H9 (cell line): Measurements from ENCODE around the gene ACOXL. TPM values are rescaled to one million over a fixed set of nuclear protein-coding genes. Genes with fewer than 3 reads are reported as not detected.

Experiments
- DNase-seq: peaks from one replicate; pipeline ENCODE4 v3.0.0-alpha.2; 2017
- H2AFZ ChIP-seq: one replicate; pipeline ENCODE4 v1.6.1; 2013; ENCODE audit warnings: mild to moderate bottlenecking, low read length, control low read depth, moderate library complexity
- H2AK5ac ChIP-seq: 2 replicates; pipeline ENCODE4 v1.6.1; 2013; ENCODE audit warnings: low read length, control low read depth, mixed read lengths; ENCODE audit not compliant: insufficient read length
- H2BK120ac ChIP-seq: one replicate; pipeline ENCODE4 v1.6.1; 2013; ENCODE audit warnings: low read depth, mild to moderate bottlenecking, low read length, control low read depth, inconsistent platforms; ENCODE audit not compliant: poor library complexity, severe bottlenecking
- H2BK12ac ChIP-seq: 2 replicates; pipeline ENCODE4 v1.6.1; 2013; ENCODE audit warnings: low read length, control low read depth, mixed read lengths, low read depth; ENCODE audit not compliant: insufficient read length
- H2BK15ac ChIP-seq: 2 replicates; pipeline ENCODE4 v1.6.1; 2013; ENCODE audit warnings: low read depth, low read length, control low read depth
- H2BK20ac ChIP-seq: one replicate; pipeline ENCODE4 v1.6.1; 2013; ENCODE audit warnings: low read depth, mild to moderate bottlenecking, low read length, control low read depth, inconsistent platforms; ENCODE audit not compliant: poor library complexity, severe bottlenecking
- H2BK5ac ChIP-seq: 2 replicates; pipeline ENCODE4 v1.6.1; 2013; ENCODE audit warnings: low read length, control low read depth, mixed read lengths; ENCODE audit not compliant: insufficient read length
- H3K14ac ChIP-seq: 2 replicates; pipeline ENCODE4 v1.6.1; 2013; ENCODE audit warnings: low read length, control low read depth; ENCODE audit not compliant: insufficient read depth
- H3K18ac ChIP-seq: 2 replicates; pipeline ENCODE4 v1.6.1; 2013; ENCODE audit warnings: low read depth, mild to moderate bottlenecking, mixed read lengths, low read length, control low read depth; ENCODE audit not compliant: insufficient read length
- H3K23ac ChIP-seq: 2 replicates; pipeline ENCODE4 v1.6.1; 2013; ENCODE audit warnings: low read length, control low read depth, mixed read lengths, low read depth; ENCODE audit not compliant: insufficient read length
- H3K23me2 ChIP-seq: 2 replicates; pipeline ENCODE4 v1.6.1; 2013; ENCODE audit warnings: low read depth, mild to moderate bottlenecking, mixed read lengths, low read length, control low read depth; ENCODE audit not compliant: insufficient read length, poor library complexity, severe bottlenecking
- H3K27ac ChIP-seq: 2 replicates; pipeline ENCODE4 v1.5.1; 2013; ENCODE audit warnings: low read length, control low read depth, mixed read lengths, low read depth; ENCODE audit not compliant: insufficient read length
- H3K27me3 ChIP-seq: 2 replicates; pipeline ENCODE4 v1.6.1; 2013; ENCODE audit warnings: low read length, control low read depth, inconsistent platforms; ENCODE audit not compliant: insufficient read depth
- H3K4ac ChIP-seq: 2 replicates; pipeline ENCODE4 v1.6.1; 2013; ENCODE audit warnings: low read depth, mild to moderate bottlenecking, control low read depth, inconsistent platforms, low read length, moderate library complexity
- H3K4me1 ChIP-seq: 2 replicates; pipeline ENCODE4 v1.6.1; 2013; ENCODE audit warnings: low read length, control low read depth, inconsistent platforms; ENCODE audit not compliant: insufficient read depth
- H3K4me2 ChIP-seq: 2 replicates; pipeline ENCODE4 v1.6.1; 2013; ENCODE audit warnings: low read length, control low read depth, mixed read lengths; ENCODE audit not compliant: insufficient read length, insufficient read depth
- H3K56ac ChIP-seq: 2 replicates; pipeline ENCODE4 v1.6.1; 2013; ENCODE audit warnings: low read depth, mild to moderate bottlenecking, mixed read lengths, low read length, control low read depth; ENCODE audit not compliant: insufficient read length
- H3K79me1 ChIP-seq: 2 replicates; pipeline ENCODE4 v1.6.1; 2013; ENCODE audit warnings: low read depth, mild to moderate bottlenecking, moderate library complexity, low read length, control low read depth, inconsistent platforms; ENCODE audit not compliant: insufficient read depth, poor library complexity, severe bottlenecking
- H3K79me2 ChIP-seq: 2 replicates; pipeline ENCODE4 v1.6.1; 2013; ENCODE audit warnings: low read length, control low read depth, inconsistent platforms; ENCODE audit not compliant: insufficient read depth
- H3K9ac ChIP-seq: 2 replicates; pipeline ENCODE4 v1.6.1; 2013; ENCODE audit warnings: low read length, control low read depth, mixed read lengths; ENCODE audit not compliant: insufficient read length; ENCODE audit errors: extremely low read depth
- H3K9me3 ChIP-seq: one replicate; pipeline ENCODE4 v1.6.1; 2013; ENCODE audit warnings: low read depth, low read length, inconsistent platforms; ENCODE audit not compliant: control insufficient read depth
- H3T11ph ChIP-seq: one replicate; pipeline ENCODE4 v1.6.1; 2013; ENCODE audit warnings: mild to moderate bottlenecking, low read length, control low read depth, inconsistent platforms
- H4K20me1 ChIP-seq: one replicate; pipeline ENCODE4 v1.6.1; 2013; ENCODE audit not compliant: control insufficient read depth, insufficient read length, insufficient read depth
- H4K5ac ChIP-seq: 2 replicates; pipeline ENCODE4 v1.6.1; 2013; ENCODE audit warnings: low read depth, mild to moderate bottlenecking, mixed read lengths, low read length, control low read depth; ENCODE audit not compliant: insufficient read length
- H4K8ac ChIP-seq: replicated peaks from 2 replicates; pipeline ENCODE4 v1.6.1; 2013; ENCODE audit warnings: low read length, control low read depth, mixed read lengths, low read depth; ENCODE audit not compliant: insufficient read length
- H4K91ac ChIP-seq: 2 replicates; pipeline ENCODE4 v1.6.1; 2013; ENCODE audit warnings: low read depth, mild to moderate bottlenecking, moderate library complexity, mixed read lengths, low read length, control low read depth; ENCODE audit not compliant: insufficient read length
- H3K27ac Mint-ChIP-seq, 3 experiments: 2 replicates in 2 of 3; 3 replicates in 1 of 3; pipeline ENCODE4 v1.8.0; 2020 to 2021; ENCODE audit warnings: mixed read lengths in 3 of 3, mild to moderate bottlenecking in 1 of 3, moderate library complexity in 1 of 3
- H3K27me3 Mint-ChIP-seq: 2 replicates; pipeline ENCODE4 v1.8.0; 2021; ENCODE audit warnings: low read depth, mild to moderate bottlenecking, moderate library complexity, mixed read lengths
- H3K36me3 Mint-ChIP-seq, 3 experiments: 2 replicates in 2 of 3; 3 replicates in 1 of 3; pipeline ENCODE4 v1.8.0; 2020 to 2021; ENCODE audit warnings: low read depth in 3 of 3, mixed read lengths in 3 of 3; ENCODE audit not compliant: insufficient read depth in 1 of 3
- H3K4me1 Mint-ChIP-seq, 2 experiments: 2 replicates each; pipeline ENCODE4 v1.8.0; 2020; ENCODE audit warnings: mixed read lengths in 2 of 2
- H3K4me3 Mint-ChIP-seq, 2 experiments: 2 replicates in 1 of 2; 3 replicates in 1 of 2; pipeline ENCODE4 v1.8.0; 2020 to 2021; ENCODE audit warnings: mild to moderate bottlenecking in 2 of 2, mixed read lengths in 2 of 2, moderate library complexity in 1 of 2
- H3K9me3 Mint-ChIP-seq, 2 experiments: 2 replicates in 1 of 2; 3 replicates in 1 of 2; pipeline ENCODE4 v1.8.0; 2020; ENCODE audit warnings: mild to moderate bottlenecking in 2 of 2, mixed read lengths in 2 of 2, moderate library complexity in 1 of 2
- WGBS: extraction: QIAGEN DNeasy Blood & Tissue Kit; methylation state at CpG from one replicate; pipeline ENCODE4 v1.1.7; 2013; ENCODE audit warnings: missing lambda C conversion rate, low lambda C conversion rate, mixed read lengths; ENCODE audit not compliant: insufficient read length; ENCODE audit errors: extremely low coverage; 5-methylcytosine and 5-hydroxymethylcytosine counted together
- total RNA-seq: library from RNA; stranded (reverse); gene quantifications from 2 replicates; pipeline ENCODE4 v1.2.1, GENCODE V29; 2021
- TF ChIP-seq, protein P1 (sequence below): fragments of 200-600 bp; sonication (generic); conservative IDR thresholded peaks from 3 replicates; pipeline ENCODE4 v1.8.0; 2021; ENCODE audit warnings: antibody characterized with exemption, mild to moderate bottlenecking

The ACOXL gene
- total RNA-seq, 1 experiment from 2014 or later: 37.6 TPM

DNA sequence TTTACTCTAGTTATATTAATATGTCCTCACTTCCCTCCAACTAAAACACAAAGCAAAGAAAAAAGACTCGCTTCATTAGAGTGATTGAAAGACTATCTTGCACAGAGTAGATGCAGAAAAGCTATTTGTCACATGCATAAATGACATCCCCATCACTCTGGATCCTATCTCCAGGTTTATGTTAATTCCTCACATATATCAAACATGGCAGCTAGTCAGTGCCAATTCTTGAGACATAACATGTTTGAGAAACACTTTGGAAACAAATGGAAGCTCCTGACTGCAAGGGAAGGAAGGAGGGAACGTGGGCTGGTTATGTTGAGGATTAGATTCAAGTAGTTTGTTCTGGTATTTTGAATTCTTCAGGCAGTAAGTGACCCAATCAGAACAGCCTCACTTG, 298.6 kb downstream of the ACOXL start:
- Histone ChIP-seq H2BK120ac (no peak overlapping the region), H3K14ac (no peak overlapping the region), H3K56ac (no peak overlapping the region), H2BK15ac (no peak overlapping the region), H3K4me2 (no peak overlapping the region), H3K79me2 (no peaks in the 10 kb centered on the region), H2AFZ (no peak overlapping the region), H4K91ac (no peak overlapping the region), H3K4me1 (peaks cover 5% of the 10 kb centered on the region; the same call in 1 of the 2 replicates), H2BK20ac (no peak overlapping the region), H4K8ac (no peak overlapping the region), H3K9me3 (no peaks in the 10 kb centered on the region), H3K18ac (no peak overlapping the region), H3K9ac (no peak overlapping the region), H3K27me3 (no peaks in the 10 kb centered on the region), H2BK12ac (no peak overlapping the region), H3K23ac (no peak overlapping the region), H3K4ac (no peak overlapping the region), H2BK5ac (no peak overlapping the region), H4K20me1 (no peaks in the 10 kb centered on the region), H3K27ac (no peak overlapping the region), H3T11ph (no peak overlapping the region), H2AK5ac (no peak overlapping the region), H3K23me2 (no peaks in the 10 kb centered on the region), H3K79me1 (no peaks in the 10 kb centered on the region), H4K5ac (no peak overlapping the region)
- Mint-ChIP-seq H3K9me3 (peaks cover 4% of the 10 kb centered on the region in 2 experiments; a peak in 1 of 5 replicates), H3K4me1 (peaks cover 17 to 24% of the 10 kb centered on the region in 2 experiments), H3K4me3 (no peak overlapping the region), H3K27ac (0 out of 7 replicates have a peak overlapping the region, but pooled peaks of 1 of the 3 experiments have one; percentile 6), H3K27me3 (no peaks in the 10 kb centered on the region), H3K36me3 (peaks cover 5 to 32% (median 28%) of the 10 kb centered on the region in 3 experiments)
- DNase-seq: no peak
- TF ChIP-seq, protein P1, sequence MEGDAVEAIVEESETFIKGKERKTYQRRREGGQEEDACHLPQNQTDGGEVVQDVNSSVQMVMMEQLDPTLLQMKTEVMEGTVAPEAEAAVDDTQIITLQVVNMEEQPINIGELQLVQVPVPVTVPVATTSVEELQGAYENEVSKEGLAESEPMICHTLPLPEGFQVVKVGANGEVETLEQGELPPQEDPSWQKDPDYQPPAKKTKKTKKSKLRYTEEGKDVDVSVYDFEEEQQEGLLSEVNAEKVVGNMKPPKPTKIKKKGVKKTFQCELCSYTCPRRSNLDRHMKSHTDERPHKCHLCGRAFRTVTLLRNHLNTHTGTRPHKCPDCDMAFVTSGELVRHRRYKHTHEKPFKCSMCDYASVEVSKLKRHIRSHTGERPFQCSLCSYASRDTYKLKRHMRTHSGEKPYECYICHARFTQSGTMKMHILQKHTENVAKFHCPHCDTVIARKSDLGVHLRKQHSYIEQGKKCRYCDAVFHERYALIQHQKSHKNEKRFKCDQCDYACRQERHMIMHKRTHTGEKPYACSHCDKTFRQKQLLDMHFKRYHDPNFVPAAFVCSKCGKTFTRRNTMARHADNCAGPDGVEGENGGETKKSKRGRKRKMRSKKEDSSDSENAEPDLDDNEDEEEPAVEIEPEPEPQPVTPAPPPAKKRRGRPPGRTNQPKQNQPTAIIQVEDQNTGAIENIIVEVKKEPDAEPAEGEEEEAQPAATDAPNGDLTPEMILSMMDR: no peak
- no CpG with 5 or more reads among the region's 2 CpGs for WGBS
